NCI-H345 (cell line): ENCODE measurements around the gene GYPC.

ENCODE experiments used
- DNase-seq: peaks from one replicate; lab custom pipeline; 2025; lab: John Stamatoyannopoulos, UW

Gene GYPC

GRCh38 chr2:126732682-126733245, 76.8 kb downstream of the GYPC start:
- no peak for DNase-seq

GRCh38 chr2:126733795-126734194, 77.8 kb downstream of the GYPC start:
- no peak for DNase-seq

GRCh38 chr2:126736133-126736874, 80.3 kb downstream of the GYPC start:
- no peak for DNase-seq

- no peak for DNase-seq
These were observed 83.2 kb downstream of the GYPC start for GRCh38 chr2:126739141-126739540.

- no peak for DNase-seq
These were observed 88.7 kb downstream of the GYPC start for GRCh38 chr2:126744640-126745039.
